ENCODE data around the gene VEGFB.

VEGFB gene

GRCh38 chr11:64261556-64262080 lies 27.2 kb downstream of the VEGFB start:
- TF ChIP-seq CTCF (IDR thresholded peaks at IDR 0.05; ENCODE audit: insufficient read depth, low read length, poor library complexity, severe bottlenecking) = no peak
- Histone ChIP-seq H3K4me3 (replicated peaks; ENCODE audit: low read depth, low read length) (no peak overlapping the region), H3K36me3 (ENCODE audit: control insufficient read depth, insufficient read depth, low read length) (peaks cover 12% of the 10 kb centered on the region), H3K27me3 (replicated peaks; ENCODE audit: control insufficient read depth, insufficient read depth, low read length) (no peaks in the 10 kb centered on the region)
- DNase-seq (ENCODE audit: extremely low read depth, insufficient read length) = no peak

- DNase-seq (ENCODE audit: extremely low read depth, insufficient read length) = no peak
- H3K4me3 ChIP-seq (replicated peaks; ENCODE audit: low read depth, low read length) = no peak overlapping the region
- H3K27me3 ChIP-seq (replicated peaks; ENCODE audit: control insufficient read depth, insufficient read depth, low read length) = no peaks in the 10 kb centered on the region
- peaks cover 11% of the 10 kb centered on the region for H3K36me3 ChIP-seq (ENCODE audit: control insufficient read depth, insufficient read depth, low read length)
- no peak for TF ChIP-seq CTCF (IDR thresholded peaks at IDR 0.05; ENCODE audit: insufficient read depth, low read length, poor library complexity, severe bottlenecking)
Measured at GRCh38 chr11:64262271-64263002, 28.1 kb downstream of the VEGFB start.

GRCh38 chr11:64263021-64263946 lies 28.9 kb downstream of the VEGFB start:
- no peak for DNase-seq (ENCODE audit: extremely low read depth, insufficient read length)
- no peak for TF ChIP-seq CTCF (IDR thresholded peaks at IDR 0.05; ENCODE audit: insufficient read depth, low read length, poor library complexity, severe bottlenecking)
- Histone ChIP-seq H3K27me3 (replicated peaks; ENCODE audit: control insufficient read depth, insufficient read depth, low read length) (no peaks in the 10 kb centered on the region), H3K36me3 (ENCODE audit: control insufficient read depth, insufficient read depth, low read length) (peaks cover 11% of the 10 kb centered on the region), H3K4me3 (replicated peaks; ENCODE audit: low read depth, low read length) (no peak overlapping the region)

- no peak for DNase-seq (ENCODE audit: extremely low read depth, insufficient read length)
- no peak for TF ChIP-seq CTCF (IDR thresholded peaks at IDR 0.05; ENCODE audit: insufficient read depth, low read length, poor library complexity, severe bottlenecking)
- H3K36me3 ChIP-seq (ENCODE audit: control insufficient read depth, insufficient read depth, low read length) = peaks cover 8% of the 10 kb centered on the region
- H3K4me3 ChIP-seq (replicated peaks; ENCODE audit: low read depth, low read length) = no peak overlapping the region
- no peaks in the 10 kb centered on the region for H3K27me3 ChIP-seq (replicated peaks; ENCODE audit: control insufficient read depth, insufficient read depth, low read length)
Measured at GRCh38 chr11:64263947-64264317, 29.5 kb downstream of the VEGFB start.

GRCh38 chr11:64264371-64264852 lies 30.0 kb downstream of the VEGFB start:
- H3K4me3 ChIP-seq (replicated peaks; ENCODE audit: low read depth, low read length) = no peak overlapping the region
- no peak for DNase-seq (ENCODE audit: extremely low read depth, insufficient read length)
- no peak for TF ChIP-seq CTCF (IDR thresholded peaks at IDR 0.05; ENCODE audit: insufficient read depth, low read length, poor library complexity, severe bottlenecking)
- peaks cover 8% of the 10 kb centered on the region for H3K36me3 ChIP-seq (ENCODE audit: control insufficient read depth, insufficient read depth, low read length)
- no peaks in the 10 kb centered on the region for H3K27me3 ChIP-seq (replicated peaks; ENCODE audit: control insufficient read depth, insufficient read depth, low read length)
